GM12801 (cell line): ENCODE data around the gene C2CD3.

Source experiments
- CTCF ChIP-seq: IDR thresholded peaks from one replicate; pipeline ENCODE4 v1.5.1; 2011; ENCODE audit warnings: control low read depth; ENCODE audit not compliant: insufficient read length; ENCODE audit errors: extremely low read depth

C2CD3 gene

GRCh38 chr11:74175920-74176319 is 5.1 kb upstream of the C2CD3 start:
- no peak for TF ChIP-seq CTCF

GRCh38 chr11:74171997-74172396 is 1.2 kb upstream of the C2CD3 start:
- TF ChIP-seq CTCF: no peak

- TF ChIP-seq CTCF: no peak
Measured at GRCh38 chr11:74171630-74171968, 797 bp upstream of the C2CD3 start.

GRCh38 chr11:74169738-74170458 is 904 bp downstream of the C2CD3 start:
- TF ChIP-seq CTCF: no peak

- no peak for TF ChIP-seq CTCF
Measured at GRCh38 chr11:74168838-74169237, 2.0 kb downstream of the C2CD3 start.

- TF ChIP-seq CTCF: no peak
Measured at GRCh38 chr11:74162681-74163467, 7.9 kb downstream of the C2CD3 start.

- TF ChIP-seq CTCF: no peak
Measured at GRCh38 chr11:74159642-74160041, 11.2 kb downstream of the C2CD3 start.
